ENCODE results near the gene TSPYL4. TPM values are rescaled to one million over a fixed set of nuclear protein-coding genes. Genes with fewer than 3 reads are reported as not detected.

Gene TSPYL4
- total RNA-seq, 1 donor from 2014 or later: 72.1 TPM

- TF ChIP-seq CTCF (IDR thresholded peaks at IDR 0.05; ENCODE audit: unreplicated experiment): no peak
- H3K9me3 Mint-ChIP-seq (ENCODE audit: low read depth): no peaks in the 10 kb centered on the region
- H3K36me3 Mint-ChIP-seq (ENCODE audit: insufficient read depth): peaks cover 8% of the 10 kb centered on the region
- no peaks in the 10 kb centered on the region for H3K27me3 Mint-ChIP-seq
- no peaks in the 10 kb centered on the region for H3K4me1 Mint-ChIP-seq (ENCODE audit: low read depth)
- DNase-seq (ENCODE audit: low spot score, unreplicated experiment): no peak
- H3K4me3 Mint-ChIP-seq (ENCODE audit: low read depth): no peak overlapping the region
- H3K27ac Mint-ChIP-seq: no peak overlapping the region
Measured at GRCh38 chr6:116229287-116229913, 24.5 kb downstream of the TSPYL4 start.

GRCh38 chr6:116223355-116223754 lies 30.5 kb downstream of the TSPYL4 start:
- no peak overlapping the region for H3K27ac Mint-ChIP-seq
- no peak overlapping the region for H3K4me3 Mint-ChIP-seq (ENCODE audit: low read depth)
- H3K27me3 Mint-ChIP-seq: no peaks in the 10 kb centered on the region
- DNase-seq (ENCODE audit: low spot score, unreplicated experiment): no peak
- peaks cover 1% of the 10 kb centered on the region for H3K36me3 Mint-ChIP-seq (ENCODE audit: insufficient read depth)
- no peak for TF ChIP-seq CTCF (IDR thresholded peaks at IDR 0.05; ENCODE audit: unreplicated experiment)
- peaks cover 4% of the 10 kb centered on the region for H3K4me1 Mint-ChIP-seq (ENCODE audit: low read depth)
- no peaks in the 10 kb centered on the region for H3K9me3 Mint-ChIP-seq (ENCODE audit: low read depth)

GRCh38 chr6:116221911-116222310 lies 32.0 kb downstream of the TSPYL4 start:
- TF ChIP-seq CTCF (IDR thresholded peaks at IDR 0.05; ENCODE audit: unreplicated experiment): no peak
- H3K9me3 Mint-ChIP-seq (ENCODE audit: low read depth): no peaks in the 10 kb centered on the region

GRCh38 chr6:116221067-116221466 lies 32.8 kb downstream of the TSPYL4 start:
- H3K27ac Mint-ChIP-seq: no peak overlapping the region
- no peak for TF ChIP-seq CTCF (IDR thresholded peaks at IDR 0.05; ENCODE audit: unreplicated experiment)
- DNase-seq (ENCODE audit: low spot score, unreplicated experiment): no peak
- H3K4me3 Mint-ChIP-seq (ENCODE audit: low read depth): no peak overlapping the region
- H3K4me1 Mint-ChIP-seq (ENCODE audit: low read depth): peaks cover 7% of the 10 kb centered on the region
- H3K36me3 Mint-ChIP-seq (ENCODE audit: insufficient read depth): peaks cover 1% of the 10 kb centered on the region
- no peaks in the 10 kb centered on the region for H3K27me3 Mint-ChIP-seq
- H3K9me3 Mint-ChIP-seq (ENCODE audit: low read depth): no peaks in the 10 kb centered on the region

More at GRCh38 chr6:116221911-116222310, 32.0 kb downstream of the TSPYL4 start:
- H3K36me3 Mint-ChIP-seq (ENCODE audit: insufficient read depth): peaks cover 1% of the 10 kb centered on the region
- no peaks in the 10 kb centered on the region for H3K27me3 Mint-ChIP-seq
- no peak for DNase-seq (ENCODE audit: low spot score, unreplicated experiment)
- H3K27ac Mint-ChIP-seq: no peak overlapping the region
- H3K4me3 Mint-ChIP-seq (ENCODE audit: low read depth): no peak overlapping the region
- H3K4me1 Mint-ChIP-seq (ENCODE audit: low read depth): peaks cover 7% of the 10 kb centered on the region

GRCh38 chr6:116218866-116219265 lies 35.0 kb downstream of the TSPYL4 start:
- Mint-ChIP-seq H3K27ac (no peak overlapping the region), H3K27me3 (no peaks in the 10 kb centered on the region), H3K4me1 (ENCODE audit: low read depth) (peaks cover 7% of the 10 kb centered on the region), H3K9me3 (ENCODE audit: low read depth) (no peaks in the 10 kb centered on the region), H3K4me3 (ENCODE audit: low read depth) (no peak overlapping the region), H3K36me3 (ENCODE audit: insufficient read depth) (peaks cover 1% of the 10 kb centered on the region)
- DNase-seq (ENCODE audit: low spot score, unreplicated experiment): no peak
- no peak for TF ChIP-seq CTCF (IDR thresholded peaks at IDR 0.05; ENCODE audit: unreplicated experiment)
